Peyer's patch (tissue), 4 donors: Measurements from ENCODE around the gene EIF3D.

Source experiments
- POLR2A ChIP-seq, 2 donors: fragments of 450-650 bp; IDR thresholded peaks; one replicate each; pipeline ENCODE4 v1.5.1; 2017; ENCODE audit warnings: antibody characterized with exemption in 2 of 2, mild to moderate bottlenecking in 2 of 2, moderate library complexity in 2 of 2
- TF ChIP-seq, protein P1 (sequence below), 6 experiments: fragments of 450-650 bp in 4 of 6; fragments of 200-600 bp in 2 of 6; sonication (generic) in 1 of 6; IDR thresholded peaks; one replicate each; pipeline ENCODE4 v1.5.1; 2017 to 2019; ENCODE audit warnings: antibody characterized with exemption in 6 of 6, mild to moderate bottlenecking in 3 of 6, moderate library complexity in 1 of 6

DNA sequence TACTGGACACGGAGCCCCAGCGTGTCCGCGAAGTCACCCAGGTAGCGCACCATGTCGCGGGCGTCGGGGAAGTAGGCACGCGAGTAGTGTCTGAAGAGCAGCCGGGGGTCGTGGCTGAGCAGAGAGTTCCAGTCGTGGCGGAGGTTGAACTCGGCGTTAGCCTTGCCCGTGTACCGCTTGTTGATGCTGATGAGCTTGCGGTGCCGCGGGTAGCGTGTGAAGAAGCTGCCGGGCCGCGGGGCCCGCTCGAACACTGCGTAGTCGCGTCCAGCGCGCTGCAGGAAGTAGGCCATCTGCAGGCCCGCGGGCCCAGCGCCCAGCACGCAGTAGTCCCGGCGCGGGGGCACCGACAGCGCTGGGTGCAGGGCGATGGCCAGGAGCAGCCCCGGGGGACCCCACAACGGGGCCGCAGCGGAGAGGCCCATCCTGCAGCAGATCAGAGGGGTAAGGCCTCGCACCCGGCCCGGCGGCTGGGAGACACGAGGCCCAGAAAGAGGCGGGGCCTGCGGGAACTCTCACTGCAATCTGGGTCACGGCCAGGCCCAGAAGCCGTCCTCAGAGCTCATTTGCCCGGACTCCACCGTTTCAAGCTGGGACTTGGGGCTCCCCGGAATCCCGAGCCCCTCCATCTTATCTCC lies 22.8 kb downstream of the EIF3D start:
- no peak for TF ChIP-seq POLR2A (IDR thresholded peaks at IDR 0.05)
- TF ChIP-seq, protein P1, sequence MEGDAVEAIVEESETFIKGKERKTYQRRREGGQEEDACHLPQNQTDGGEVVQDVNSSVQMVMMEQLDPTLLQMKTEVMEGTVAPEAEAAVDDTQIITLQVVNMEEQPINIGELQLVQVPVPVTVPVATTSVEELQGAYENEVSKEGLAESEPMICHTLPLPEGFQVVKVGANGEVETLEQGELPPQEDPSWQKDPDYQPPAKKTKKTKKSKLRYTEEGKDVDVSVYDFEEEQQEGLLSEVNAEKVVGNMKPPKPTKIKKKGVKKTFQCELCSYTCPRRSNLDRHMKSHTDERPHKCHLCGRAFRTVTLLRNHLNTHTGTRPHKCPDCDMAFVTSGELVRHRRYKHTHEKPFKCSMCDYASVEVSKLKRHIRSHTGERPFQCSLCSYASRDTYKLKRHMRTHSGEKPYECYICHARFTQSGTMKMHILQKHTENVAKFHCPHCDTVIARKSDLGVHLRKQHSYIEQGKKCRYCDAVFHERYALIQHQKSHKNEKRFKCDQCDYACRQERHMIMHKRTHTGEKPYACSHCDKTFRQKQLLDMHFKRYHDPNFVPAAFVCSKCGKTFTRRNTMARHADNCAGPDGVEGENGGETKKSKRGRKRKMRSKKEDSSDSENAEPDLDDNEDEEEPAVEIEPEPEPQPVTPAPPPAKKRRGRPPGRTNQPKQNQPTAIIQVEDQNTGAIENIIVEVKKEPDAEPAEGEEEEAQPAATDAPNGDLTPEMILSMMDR (IDR thresholded peaks at IDR 0.05), result no peak
